A549 (cell line): ENCODE results near the gene KCTD5.

ENCODE experiments used
- CBX2 ChIP-seq: fragments of 200-600 bp; sonication (generic); IDR thresholded peaks from 2 replicates; pipeline ENCODE4 v1.6.1; 2016; ENCODE audit warnings: low read depth, mild to moderate bottlenecking, borderline replicate concordance
- CBX8 ChIP-seq: fragments of 200-600 bp; sonication (generic); IDR thresholded peaks from 2 replicates; pipeline ENCODE4 v1.6.1; 2016
- CTCF ChIP-seq: fragments of >200 bp; sonication (Bioruptor Twin); formaldehyde crosslinking; IDR thresholded peaks from 3 replicates; pipeline ENCODE4 v1.5.1; 2016
- ESRRA ChIP-seq: fragments of 150-350 bp; IDR thresholded peaks from 2 replicates; pipeline ENCODE4 v1.6.1; 2014; ENCODE audit warnings: mild to moderate bottlenecking, low read length, borderline replicate concordance
- HDAC2 ChIP-seq: fragments of 200-600 bp; sonication (generic); IDR thresholded peaks from 2 replicates; pipeline ENCODE4 v1.6.1; 2016
- MYC ChIP-seq: IDR thresholded peaks from 2 replicates; pipeline ENCODE4 v1.6.1; 2012; ENCODE audit warnings: mild to moderate bottlenecking, inconsistent platforms, low read length, improper control_type of control experiment, borderline replicate concordance
- POLR2AphosphoS2 ChIP-seq: conservative IDR thresholded peaks from 2 replicates; pipeline ENCODE4 v1.6.1; 2012; ENCODE audit warnings: low read length, improper control_type of control experiment, inconsistent platforms
- ZC3H11A ChIP-seq: fragments of 450-650 bp; IDR thresholded peaks from 2 replicates; pipeline ENCODE4 v1.6.1; 2014; ENCODE audit warnings: antibody characterized with exemption, mild to moderate bottlenecking

- TF ChIP-seq MYC (no peak), CBX8 (no peak), HDAC2 (no peak), CTCF (no peak), ZC3H11A (no peak), CBX2 (no peak), POLR2AphosphoS2 (no peak), ESRRA (no peak)
These were observed 18.5 kb downstream of the KCTD5 start for GRCh38 chr16:2700786-2701185.
